ENCODE data around the gene NANOS2.
A peak's percentile ranks its signal among the peaks of the same experiment; 100 is the strongest.

NANOS2 gene

DNA sequence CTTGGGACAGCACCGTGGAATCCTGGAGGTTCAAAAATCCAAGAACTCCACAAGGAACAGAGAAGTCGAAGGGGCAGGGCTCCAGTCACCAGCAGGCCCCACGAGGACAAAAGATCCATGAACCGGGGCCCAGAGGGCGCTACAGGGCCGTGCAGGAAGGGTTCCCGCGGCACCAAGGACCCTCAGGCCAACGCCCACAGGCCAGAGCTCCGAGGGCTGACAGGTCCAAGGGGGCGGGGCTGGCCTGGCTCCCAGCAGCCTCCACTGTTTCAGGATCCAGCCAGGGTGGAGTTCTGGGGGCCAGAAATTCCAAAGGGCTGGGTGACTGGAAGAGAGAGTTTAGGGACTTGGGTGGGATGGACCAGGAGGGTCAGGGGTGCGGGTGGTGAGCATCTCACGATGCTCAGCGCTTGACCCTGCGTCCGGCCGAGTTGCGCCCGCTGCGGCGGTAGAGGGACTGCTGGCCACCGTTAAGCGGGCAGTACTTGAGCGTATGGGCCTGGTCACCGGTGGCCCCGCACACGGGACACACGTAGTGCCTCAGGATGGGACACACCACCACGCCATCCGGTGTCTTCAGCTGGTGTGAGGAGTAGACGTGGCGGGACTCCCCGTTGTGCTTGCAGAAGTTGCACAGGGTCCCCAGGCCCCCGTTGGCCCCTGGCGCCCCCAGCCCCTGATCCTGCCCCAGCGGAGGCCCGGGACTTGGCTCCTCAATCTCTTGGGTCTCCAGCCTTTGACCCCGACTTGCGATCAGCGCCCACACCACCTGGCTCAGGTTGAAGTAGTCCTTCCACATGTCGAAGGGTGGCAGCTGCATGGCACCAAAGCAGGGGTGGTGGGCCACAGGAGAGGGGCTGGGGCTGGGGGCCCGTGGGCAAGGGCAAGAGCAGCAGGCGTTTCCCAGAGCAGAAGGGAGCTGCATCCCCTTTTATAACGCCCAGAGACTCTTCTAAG lies at the start of gene NANOS2:
NANOS2 (minus strand) TSS at position 905 of the 957 bp plus-strand sequence; CDS start at position 820, 85 bp downstream.
- H3K4me3 ChIP-seq (replicated peaks; ENCODE audit: low read depth, low read length) = no peak within 1 kb of the TSS
- TF ChIP-seq, protein P1, sequence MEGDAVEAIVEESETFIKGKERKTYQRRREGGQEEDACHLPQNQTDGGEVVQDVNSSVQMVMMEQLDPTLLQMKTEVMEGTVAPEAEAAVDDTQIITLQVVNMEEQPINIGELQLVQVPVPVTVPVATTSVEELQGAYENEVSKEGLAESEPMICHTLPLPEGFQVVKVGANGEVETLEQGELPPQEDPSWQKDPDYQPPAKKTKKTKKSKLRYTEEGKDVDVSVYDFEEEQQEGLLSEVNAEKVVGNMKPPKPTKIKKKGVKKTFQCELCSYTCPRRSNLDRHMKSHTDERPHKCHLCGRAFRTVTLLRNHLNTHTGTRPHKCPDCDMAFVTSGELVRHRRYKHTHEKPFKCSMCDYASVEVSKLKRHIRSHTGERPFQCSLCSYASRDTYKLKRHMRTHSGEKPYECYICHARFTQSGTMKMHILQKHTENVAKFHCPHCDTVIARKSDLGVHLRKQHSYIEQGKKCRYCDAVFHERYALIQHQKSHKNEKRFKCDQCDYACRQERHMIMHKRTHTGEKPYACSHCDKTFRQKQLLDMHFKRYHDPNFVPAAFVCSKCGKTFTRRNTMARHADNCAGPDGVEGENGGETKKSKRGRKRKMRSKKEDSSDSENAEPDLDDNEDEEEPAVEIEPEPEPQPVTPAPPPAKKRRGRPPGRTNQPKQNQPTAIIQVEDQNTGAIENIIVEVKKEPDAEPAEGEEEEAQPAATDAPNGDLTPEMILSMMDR (IDR thresholded peaks at IDR 0.05; ENCODE audit: low read length, missing control alignments) = peak; percentile 20
- DNase-seq (ENCODE audit: low read depth) = peak; percentile 33

DNA sequence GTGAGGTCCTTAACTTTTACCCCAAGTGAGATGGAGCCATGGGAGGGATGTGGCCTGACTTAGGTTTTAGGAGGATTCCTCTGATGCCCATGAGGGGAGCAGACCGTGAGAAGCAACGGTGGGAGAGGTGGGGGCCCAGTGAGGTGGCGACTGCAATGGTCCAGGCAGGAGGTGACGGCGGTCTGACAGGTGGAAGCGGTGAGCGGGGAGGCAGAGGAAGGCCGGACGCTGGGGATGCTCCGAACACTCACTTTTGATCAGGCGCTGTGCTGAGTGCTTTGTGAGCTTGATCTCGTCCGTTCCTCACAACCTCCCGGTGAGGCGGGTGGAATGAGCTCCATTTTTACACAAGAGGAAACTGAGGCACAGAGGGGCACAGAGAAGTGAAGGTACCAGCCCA lies 47.4 kb upstream of the NANOS2 start:
- TF ChIP-seq, protein P1 (IDR thresholded peaks at IDR 0.05; ENCODE audit: low read length, missing control alignments) = no peak
- no peak for DNase-seq (ENCODE audit: low read depth)
- no peak overlapping the region for H3K4me3 ChIP-seq (replicated peaks; ENCODE audit: low read depth, low read length)

DNA sequence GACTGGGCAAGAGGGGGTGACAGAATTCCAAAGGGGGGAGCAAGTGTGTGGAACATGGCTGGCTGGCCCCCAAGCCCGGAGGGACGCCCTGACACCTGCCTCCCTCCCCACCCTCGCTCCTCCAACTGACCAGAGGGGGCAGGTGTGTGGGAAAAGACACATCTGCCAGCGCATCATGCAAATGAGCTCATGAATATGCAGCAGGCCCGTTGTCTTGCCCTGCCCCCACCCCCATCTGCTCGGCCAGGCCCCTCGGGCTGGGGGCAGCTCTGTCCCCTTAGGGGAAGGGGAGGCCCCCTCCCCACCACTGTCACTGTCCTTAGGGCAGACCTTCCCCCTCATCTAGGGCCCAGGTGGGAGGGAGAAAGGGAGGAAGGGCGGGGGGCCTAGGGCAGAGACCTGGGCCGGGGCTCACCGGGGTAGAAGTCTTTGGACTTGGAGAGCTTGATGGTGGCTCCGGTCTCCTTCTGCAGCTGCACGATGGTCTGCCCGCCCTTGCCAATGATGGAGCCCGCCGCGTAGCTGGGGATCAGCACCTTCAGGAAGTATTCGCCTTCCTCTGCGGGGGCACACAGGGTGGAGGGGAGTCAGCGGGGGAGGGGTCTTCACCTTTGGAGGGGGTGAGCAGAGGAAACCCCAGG lies 46.1 kb upstream of the NANOS2 start:
- DNase-seq (ENCODE audit: low read depth) = no peak
- H3K4me3 ChIP-seq (replicated peaks; ENCODE audit: low read depth, low read length) = no peak overlapping the region
- TF ChIP-seq, protein P1 (IDR thresholded peaks at IDR 0.05; ENCODE audit: low read length, missing control alignments) = no peak

DNA sequence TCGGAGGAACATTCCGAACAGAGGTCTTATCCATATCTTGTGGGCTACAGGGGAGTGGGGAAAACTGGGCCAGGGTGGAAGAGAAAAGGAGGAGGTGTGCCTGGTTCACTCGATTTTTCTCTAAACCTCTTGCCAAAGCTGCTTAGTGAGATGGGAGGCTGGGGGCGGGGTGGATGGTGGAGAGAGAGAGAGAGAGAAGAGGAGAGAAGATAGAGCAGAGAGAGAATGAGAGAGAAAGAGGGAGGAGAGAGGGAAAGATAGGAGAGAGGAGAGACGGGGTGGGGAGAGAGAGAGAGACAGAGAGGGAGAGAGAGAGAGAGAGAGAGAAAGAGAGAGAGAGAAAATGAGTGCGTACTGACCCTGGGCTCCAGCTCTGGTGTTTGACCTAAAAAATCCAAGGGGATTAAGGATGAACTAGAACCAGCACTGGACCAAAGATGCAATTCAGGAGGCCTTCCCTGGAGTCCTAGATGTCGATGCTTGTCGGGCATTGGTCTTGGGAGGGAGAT lies 45.0 kb upstream of the NANOS2 start:
- no peak overlapping the region for H3K4me3 ChIP-seq (replicated peaks; ENCODE audit: low read depth, low read length)
- TF ChIP-seq, protein P1 (IDR thresholded peaks at IDR 0.05; ENCODE audit: low read length, missing control alignments) = no peak
- no peak for DNase-seq (ENCODE audit: low read depth)

DNA sequence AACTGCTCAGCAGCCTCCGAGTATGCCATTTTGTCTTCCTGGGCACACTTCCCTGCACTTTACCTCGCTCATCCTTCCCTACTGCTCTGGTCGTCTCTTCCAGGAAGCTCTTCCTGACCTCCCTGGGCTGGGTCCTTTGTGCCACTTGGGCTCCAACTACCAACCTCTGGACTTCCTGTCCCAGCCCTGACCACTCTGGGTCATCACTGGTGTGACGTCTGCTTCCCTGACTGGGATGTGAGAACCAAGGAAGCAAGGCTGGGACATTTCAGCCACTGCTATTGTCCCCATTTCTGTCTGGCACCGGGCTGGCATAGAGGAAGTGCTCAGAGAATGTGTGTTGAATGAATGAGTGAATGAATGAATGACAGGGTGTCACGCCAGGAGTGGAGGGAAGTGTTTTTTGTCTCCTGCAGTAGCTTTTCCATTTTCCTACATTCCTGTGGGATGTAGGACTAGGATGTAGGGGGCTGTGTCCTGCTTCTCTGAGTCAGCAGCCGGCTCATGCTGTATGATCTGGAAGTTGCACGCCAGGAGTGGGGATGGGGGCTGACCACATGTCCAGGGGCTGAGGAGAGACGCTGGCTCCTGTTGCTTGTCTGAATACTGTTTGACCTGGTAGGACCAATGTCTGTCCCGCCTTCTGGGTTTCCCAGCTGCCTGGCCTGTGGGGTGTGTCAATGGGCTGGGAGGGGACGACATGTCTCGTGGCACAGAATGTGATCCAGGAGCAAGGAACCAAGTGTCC lies 44.4 kb upstream of the NANOS2 start:
- TF ChIP-seq, protein P1 (IDR thresholded peaks at IDR 0.05; ENCODE audit: low read length, missing control alignments) = no peak
- H3K4me3 ChIP-seq (replicated peaks; ENCODE audit: low read depth, low read length) = no peak overlapping the region
- DNase-seq (ENCODE audit: low read depth) = peak; percentile 50

DNA sequence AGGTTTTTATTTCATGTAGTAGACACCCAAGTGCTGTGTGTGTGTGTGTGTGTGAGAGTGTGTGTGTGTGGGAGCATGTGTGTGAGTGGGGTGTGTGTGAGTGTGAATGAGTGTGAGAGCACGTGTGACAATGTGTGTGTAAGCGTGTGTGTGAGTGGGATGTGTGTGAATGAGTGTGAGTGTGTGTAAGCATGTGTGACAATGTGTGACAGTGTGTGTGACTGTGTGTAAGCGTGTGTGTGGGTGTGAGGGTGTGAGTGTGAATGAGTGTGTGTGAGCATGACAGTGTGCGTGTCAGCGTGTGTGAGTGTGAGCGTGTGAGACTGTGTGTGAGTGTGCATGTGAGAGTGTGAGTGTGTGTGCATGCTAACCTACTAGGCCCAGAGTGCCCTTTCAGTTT lies 43.7 kb upstream of the NANOS2 start:
- TF ChIP-seq, protein P1 (IDR thresholded peaks at IDR 0.05; ENCODE audit: low read length, missing control alignments) = no peak
- no peak for DNase-seq (ENCODE audit: low read depth)
- no peak overlapping the region for H3K4me3 ChIP-seq (replicated peaks; ENCODE audit: low read depth, low read length)
